Endothelial cell (in vitro differentiated cells): ENCODE data around the gene ANKRD42. TPM values are rescaled to one million over a fixed set of nuclear protein-coding genes. Genes with fewer than 3 reads are reported as not detected.

Experiments
- DNase-seq: peaks from one replicate; pipeline ENCODE4 v3.0.0; 2021; ENCODE audit warnings: low spot score
- H3K27ac Mint-ChIP-seq: one replicate; pipeline ENCODE4 v1.8.0; 2021; ENCODE audit warnings: mixed read lengths, inconsistent platforms; ENCODE audit not compliant: unreplicated experiment
- H3K27me3 Mint-ChIP-seq: one replicate; pipeline ENCODE4 v1.8.0; 2021; ENCODE audit warnings: mild to moderate bottlenecking, moderate library complexity, mixed read lengths, inconsistent platforms; ENCODE audit not compliant: unreplicated experiment
- H3K36me3 Mint-ChIP-seq: one replicate; pipeline ENCODE4 v1.8.0; 2021; ENCODE audit warnings: mild to moderate bottlenecking, low read depth, mixed read lengths, inconsistent platforms; ENCODE audit not compliant: unreplicated experiment
- H3K4me1 Mint-ChIP-seq: one replicate; pipeline ENCODE4 v1.8.0; 2021; ENCODE audit warnings: mild to moderate bottlenecking, mixed read lengths, inconsistent platforms; ENCODE audit not compliant: unreplicated experiment
- H3K4me3 Mint-ChIP-seq: one replicate; pipeline ENCODE4 v1.8.0; 2021; ENCODE audit warnings: mild to moderate bottlenecking, mixed read lengths, inconsistent platforms; ENCODE audit not compliant: unreplicated experiment
- H3K9me3 Mint-ChIP-seq: one replicate; pipeline ENCODE4 v1.8.0; 2021; ENCODE audit warnings: mixed read lengths, inconsistent platforms; ENCODE audit not compliant: unreplicated experiment
- CTCF ChIP-seq: fragments of 200-600 bp; sonication (generic); IDR thresholded peaks from one replicate; pipeline ENCODE4 v1.5.0; 2021; ENCODE audit warnings: antibody characterized with exemption; ENCODE audit not compliant: unreplicated experiment
- total RNA-seq: library from RNA; stranded (reverse); fragmentation: NEBNext Ultra II Directional; extraction: Animal tissue kit (Norgen Biotek cat#: 25700); gene quantifications from one replicate; pipeline ENCODE4 v1.2.1, GENCODE V29; 2021; ENCODE audit not compliant: unreplicated experiment

ANKRD42 gene
- total RNA-seq, 1 donor from 2014 or later: 11.4 TPM

DNA sequence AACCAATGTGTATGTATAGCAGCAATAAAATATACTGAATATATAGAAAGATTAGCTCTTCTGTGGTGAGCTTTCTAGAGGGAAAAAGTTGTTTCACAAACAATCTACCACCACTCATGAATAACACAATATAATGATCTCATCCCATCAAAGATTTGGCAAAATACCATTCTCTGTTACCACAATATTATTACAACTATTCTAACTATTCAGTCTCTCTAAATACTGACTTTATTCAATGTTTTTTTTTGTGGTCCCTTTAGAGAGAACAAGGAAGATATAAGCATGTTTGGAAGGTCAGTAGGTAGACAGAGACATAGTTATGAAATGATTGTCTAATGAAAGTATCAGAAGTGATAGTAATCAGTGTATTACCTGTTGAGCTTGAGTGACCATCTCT, 84.8 kb downstream of the ANKRD42 start:
- DNase-seq: no peak
- Mint-ChIP-seq H3K9me3 (no peaks in the 10 kb centered on the region), H3K27me3 (no peaks in the 10 kb centered on the region), H3K4me1 (peaks cover 13% of the 10 kb centered on the region), H3K36me3 (peaks cover 7% of the 10 kb centered on the region), H3K27ac (no peak overlapping the region), H3K4me3 (no peak overlapping the region)
- TF ChIP-seq CTCF: no peak

- no peak overlapping the region for H3K4me3 Mint-ChIP-seq
- peaks cover 11% of the 10 kb centered on the region for H3K36me3 Mint-ChIP-seq
- no peak for DNase-seq
- no peaks in the 10 kb centered on the region for H3K9me3 Mint-ChIP-seq
- peaks cover 26% of the 10 kb centered on the region for H3K4me1 Mint-ChIP-seq
- H3K27me3 Mint-ChIP-seq: peaks cover 6% of the 10 kb centered on the region
- no peak for TF ChIP-seq CTCF
- no peak overlapping the region for H3K27ac Mint-ChIP-seq
Observed at GRCh38 chr11:83280256-83280655, 86.7 kb downstream of the ANKRD42 start.

GRCh38 chr11:83282084-83282716, 88.7 kb downstream of the ANKRD42 start:
- no peak for TF ChIP-seq CTCF
- Mint-ChIP-seq H3K36me3 (peaks cover 17% of the 10 kb centered on the region), H3K9me3 (no peaks in the 10 kb centered on the region), H3K27ac (peak overlapping the region; percentile 68), H3K27me3 (peaks cover 20% of the 10 kb centered on the region), H3K4me3 (peak overlapping the region; percentile 10), H3K4me1 (peaks cover 30% of the 10 kb centered on the region)
- DNase-seq: no peak

DNA sequence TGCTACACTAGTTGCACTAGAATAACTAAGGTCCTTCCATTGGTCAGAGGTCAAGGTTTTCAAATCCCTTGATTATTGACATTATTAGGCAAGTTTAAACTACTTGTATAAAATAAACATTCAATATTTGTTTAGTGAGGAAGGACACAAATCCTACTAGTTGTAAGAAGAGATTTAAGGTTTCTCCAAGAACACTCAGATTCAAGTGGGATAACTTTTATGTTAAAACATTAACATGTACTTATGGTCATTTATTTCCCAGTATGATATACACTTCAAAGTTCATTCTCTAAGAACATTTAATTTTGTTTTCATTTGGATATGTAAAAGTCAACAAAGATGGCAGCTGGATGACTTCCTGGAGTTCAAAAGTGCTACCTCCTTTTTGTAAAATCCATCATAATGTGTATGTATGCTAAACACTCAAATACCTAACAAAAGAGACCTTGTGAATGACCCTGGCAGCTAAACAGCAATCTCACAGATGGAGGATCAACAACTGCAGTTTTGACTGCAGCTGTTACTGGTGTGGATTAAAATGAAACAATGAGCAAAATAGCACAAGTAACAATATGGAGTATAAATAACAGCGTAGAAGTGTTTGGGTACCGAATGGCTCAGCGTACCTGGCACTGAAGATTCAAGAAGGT, 91.1 kb downstream of the ANKRD42 start:
- H3K27ac Mint-ChIP-seq: peak overlapping the region; percentile 98

More for the DNA sequence above, 91.1 kb downstream of the ANKRD42 start:
- Mint-ChIP-seq H3K4me1 (peaks cover 30% of the 10 kb centered on the region), H3K27me3 (peaks cover 23% of the 10 kb centered on the region), H3K36me3 (peaks cover 13% of the 10 kb centered on the region), H3K9me3 (no peaks in the 10 kb centered on the region), H3K4me3 (peak overlapping the region; percentile 96)
- no peak for TF ChIP-seq CTCF
- no peak for DNase-seq
